SIG-M5 treated with dmso at 0.1 percent for 504 hours (cell line): ENCODE data around the gene MLLT10.
A peak's percentile ranks its signal among the peaks of the same experiment; 100 is the strongest.
"Not testable (repeated sequence)": the region's sequence is repeated elsewhere in the genome, so short reads cannot be mapped to it uniquely, and the experiment has no call there.

ENCODE experiments used
- DNase-seq: peaks from one replicate; lab custom pipeline; 2025; ENCODE audit not compliant: unreplicated experiment; lab: John Stamatoyannopoulos, UW

MLLT10 gene

DNA sequence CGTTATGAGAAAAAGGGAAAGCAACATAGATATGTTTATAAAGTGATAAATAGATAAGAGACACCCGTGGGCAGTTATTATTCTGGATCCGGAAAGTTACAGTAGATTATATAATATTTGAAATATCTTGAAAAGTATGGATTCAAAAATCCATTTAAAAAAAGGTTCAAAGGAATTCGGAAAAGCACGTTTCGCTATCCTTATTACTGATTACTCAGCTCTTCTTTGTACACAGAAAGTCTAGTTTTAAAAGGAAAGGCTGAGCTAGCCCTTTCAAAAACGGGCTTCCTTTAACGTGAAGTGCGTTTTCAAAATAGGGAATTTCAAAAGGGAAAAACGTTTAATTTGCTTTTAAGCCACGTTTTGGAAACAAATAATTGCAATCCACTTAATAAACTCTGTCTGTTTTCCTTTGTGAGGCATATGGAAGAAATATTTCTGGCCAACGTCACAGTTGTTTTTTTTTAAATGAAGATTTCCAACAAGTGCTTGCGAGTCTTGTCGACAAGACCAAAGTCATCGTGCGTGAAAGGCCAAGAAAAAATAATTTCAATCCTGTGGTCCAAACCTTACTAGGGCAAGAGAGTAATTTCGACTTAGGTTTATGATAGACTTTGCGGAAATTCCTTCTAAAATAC lies 6.3 kb upstream of the MLLT10 start:
- DNase-seq, result no peak

DNA sequence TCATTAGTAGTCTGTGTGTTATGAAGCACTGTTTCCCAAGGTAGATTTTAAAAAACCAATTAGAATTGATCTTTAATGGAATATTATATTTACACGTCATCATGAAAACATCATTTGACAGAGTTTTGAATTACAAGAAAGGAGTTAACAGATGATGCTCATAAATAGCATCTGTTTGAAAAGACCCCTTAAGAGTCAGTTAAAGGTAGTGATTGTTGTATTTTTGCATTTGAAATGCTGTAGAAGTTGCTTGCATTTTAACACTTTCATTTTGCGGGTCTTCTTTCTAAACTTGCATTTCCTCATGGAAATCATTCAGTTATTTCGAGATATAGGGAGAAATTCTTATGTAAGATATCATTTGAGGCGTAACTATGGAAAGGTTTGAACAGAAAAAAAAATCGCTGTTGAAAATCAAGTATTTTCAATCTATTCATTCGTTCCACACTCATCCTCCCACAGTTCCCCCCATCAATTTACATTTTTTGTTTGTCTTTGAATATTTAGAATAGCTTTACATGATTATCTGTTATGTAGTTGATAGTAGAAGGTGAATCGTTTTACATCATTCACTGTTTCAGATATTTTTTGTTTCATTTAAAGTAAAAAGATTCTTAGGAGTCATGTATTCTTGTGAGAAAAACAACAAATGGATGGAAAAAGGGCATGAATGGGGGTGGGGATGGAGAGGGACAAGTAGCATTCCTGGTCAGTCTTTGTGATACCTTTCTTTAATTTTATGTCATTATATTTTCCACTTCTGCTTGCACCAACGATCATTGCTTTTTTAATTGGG lies 5.6 kb upstream of the MLLT10 start:
- DNase-seq, result no peak

DNA sequence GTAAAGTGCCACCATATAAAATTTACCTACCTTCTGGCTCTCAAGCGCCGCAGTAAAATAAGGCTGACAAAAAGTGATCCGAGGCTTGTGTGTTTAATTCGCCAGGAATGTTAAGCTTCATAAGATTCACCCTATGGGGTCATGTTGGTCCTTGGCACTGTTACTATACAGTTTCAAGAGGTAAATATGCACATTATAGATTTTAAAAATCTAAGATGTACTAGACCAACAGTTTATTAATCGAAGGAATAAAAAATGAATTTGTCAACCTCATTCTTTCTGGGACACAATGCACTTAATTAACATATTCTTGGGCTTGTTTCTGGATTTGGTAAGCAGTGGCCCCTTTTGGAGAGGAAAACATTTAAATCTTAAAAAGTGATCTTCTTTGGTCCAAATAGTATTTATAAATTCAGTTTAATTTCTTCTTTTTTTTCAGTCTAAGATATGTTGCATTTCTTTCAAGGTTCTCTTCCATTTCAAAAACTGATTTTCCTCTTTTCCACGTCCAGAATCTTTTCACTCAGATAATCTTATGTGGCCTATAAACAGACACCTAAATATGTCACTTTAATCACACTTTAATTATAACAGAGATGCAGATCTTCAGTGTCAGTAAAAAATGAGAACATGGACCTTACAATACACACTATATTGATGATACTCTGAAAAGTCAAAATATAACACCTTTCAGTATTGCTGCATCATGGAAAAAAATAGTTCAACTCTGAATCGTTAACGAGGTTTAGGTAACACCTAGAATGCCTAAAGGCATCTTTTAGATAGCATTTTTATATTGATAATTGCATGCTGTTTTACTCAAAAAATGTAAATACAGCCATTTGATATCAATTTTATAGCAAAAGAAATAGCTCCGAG lies 4.8 kb upstream of the MLLT10 start:
- DNase-seq, result no peak

DNA sequence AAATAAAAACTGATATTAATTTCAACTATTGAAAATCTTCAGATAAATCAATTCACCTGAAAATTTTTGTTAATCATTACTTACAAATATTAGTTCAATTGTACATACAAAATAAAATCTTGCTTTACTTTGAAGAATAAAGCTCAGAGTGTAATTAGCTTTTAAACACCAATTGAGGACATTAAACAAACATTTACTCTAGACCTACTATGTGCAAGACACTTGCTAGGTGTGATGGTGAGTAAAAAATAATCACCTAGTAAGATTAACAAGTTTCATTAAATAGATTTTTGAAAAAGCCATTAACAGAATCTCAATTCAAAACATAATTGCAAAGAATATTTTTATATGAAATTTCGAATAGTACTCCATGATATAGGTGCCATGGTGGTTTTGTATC lies 3.9 kb upstream of the MLLT10 start:
- no peak for DNase-seq

DNA sequence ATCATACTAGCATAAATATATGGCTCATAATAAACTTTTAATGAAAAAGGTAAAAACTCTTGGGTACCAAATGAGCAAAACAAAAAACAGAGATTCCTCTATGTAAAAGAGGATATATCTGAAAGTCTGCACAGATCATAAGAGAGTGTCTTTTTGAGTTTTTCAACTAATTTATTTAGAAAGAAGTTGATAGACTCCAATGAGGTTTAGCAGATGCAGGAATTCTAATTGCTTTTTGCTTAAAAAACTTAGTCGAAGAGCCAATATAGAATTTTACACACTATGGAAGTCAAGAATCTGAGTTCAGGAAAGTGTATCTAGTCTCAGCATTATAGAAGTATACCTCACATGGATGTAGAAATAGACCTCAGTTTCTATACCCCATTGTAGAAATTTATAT lies 3.4 kb upstream of the MLLT10 start:
- no peak for DNase-seq

DNA sequence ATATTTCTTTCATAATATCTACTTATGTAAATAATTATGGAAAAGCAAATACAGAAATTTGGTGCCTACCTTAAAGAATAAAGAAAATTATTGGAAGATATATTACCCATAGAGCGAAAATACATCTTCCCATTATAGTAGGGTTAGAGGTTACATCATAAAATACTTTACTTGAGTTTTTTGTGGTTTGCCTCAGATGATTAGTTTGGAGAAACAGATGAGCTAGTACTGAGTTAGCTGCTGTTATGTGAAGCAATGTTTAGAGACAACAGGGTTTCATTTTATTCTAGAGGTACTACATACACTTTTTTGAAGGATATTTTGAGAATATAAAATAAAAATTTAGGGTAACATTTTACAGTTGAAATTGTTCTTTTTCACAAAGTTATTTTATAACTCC lies 2.9 kb upstream of the MLLT10 start:
- peak; percentile 61 for DNase-seq

DNA sequence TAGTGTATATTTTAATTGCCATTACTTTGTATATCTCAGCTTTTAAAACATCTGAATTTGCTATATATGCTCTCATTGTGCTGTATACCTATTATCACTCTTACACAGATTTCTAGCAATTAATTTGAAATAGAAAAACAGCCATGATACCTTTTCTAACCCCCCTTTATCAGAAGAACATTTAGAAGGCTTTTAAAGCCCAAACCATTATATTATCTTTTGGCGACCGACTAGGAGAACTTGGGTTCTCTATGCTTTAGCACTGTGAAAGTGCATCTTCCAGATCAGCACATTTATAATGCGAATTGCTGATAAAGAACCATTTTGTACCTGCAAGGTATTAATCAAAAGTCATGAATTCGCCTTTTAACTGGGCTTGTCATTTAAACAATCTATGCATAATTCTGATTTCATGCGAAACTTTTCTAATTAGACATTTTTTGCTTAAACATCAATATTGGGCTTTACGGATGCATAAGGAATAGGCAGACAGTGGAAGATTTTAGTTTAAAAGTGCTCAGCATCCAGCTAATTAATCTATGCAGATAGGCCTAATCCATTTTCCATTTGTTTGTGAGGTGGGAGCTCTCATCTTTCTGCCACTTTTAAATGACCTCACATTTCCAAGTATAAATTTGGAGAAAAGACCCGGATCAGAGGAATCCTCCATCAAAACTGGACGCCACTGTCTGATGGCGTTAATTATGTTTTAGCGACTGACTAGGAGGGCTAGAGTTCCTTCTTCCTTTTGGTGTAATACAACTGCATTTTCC lies 1.2 kb upstream of the MLLT10 start:
- DNase-seq, result no peak

DNA sequence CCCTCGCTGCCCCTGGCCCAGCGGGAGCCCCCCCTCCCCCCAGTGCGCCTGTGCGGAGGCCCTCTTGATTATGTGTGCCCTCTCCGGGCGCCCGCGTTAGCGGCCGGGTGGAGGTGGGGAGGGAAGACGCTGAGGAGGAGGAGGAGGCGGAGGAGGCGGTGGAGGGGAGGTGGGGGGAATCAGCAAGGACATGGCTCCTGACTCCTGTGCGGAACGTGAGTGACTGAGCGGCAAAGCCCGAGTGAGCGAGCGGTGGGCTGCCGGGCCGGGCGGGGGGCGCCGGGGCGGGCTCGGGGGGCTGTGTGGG lies 201 bp downstream of the MLLT10 start:
- DNase-seq, result no peak

DNA sequence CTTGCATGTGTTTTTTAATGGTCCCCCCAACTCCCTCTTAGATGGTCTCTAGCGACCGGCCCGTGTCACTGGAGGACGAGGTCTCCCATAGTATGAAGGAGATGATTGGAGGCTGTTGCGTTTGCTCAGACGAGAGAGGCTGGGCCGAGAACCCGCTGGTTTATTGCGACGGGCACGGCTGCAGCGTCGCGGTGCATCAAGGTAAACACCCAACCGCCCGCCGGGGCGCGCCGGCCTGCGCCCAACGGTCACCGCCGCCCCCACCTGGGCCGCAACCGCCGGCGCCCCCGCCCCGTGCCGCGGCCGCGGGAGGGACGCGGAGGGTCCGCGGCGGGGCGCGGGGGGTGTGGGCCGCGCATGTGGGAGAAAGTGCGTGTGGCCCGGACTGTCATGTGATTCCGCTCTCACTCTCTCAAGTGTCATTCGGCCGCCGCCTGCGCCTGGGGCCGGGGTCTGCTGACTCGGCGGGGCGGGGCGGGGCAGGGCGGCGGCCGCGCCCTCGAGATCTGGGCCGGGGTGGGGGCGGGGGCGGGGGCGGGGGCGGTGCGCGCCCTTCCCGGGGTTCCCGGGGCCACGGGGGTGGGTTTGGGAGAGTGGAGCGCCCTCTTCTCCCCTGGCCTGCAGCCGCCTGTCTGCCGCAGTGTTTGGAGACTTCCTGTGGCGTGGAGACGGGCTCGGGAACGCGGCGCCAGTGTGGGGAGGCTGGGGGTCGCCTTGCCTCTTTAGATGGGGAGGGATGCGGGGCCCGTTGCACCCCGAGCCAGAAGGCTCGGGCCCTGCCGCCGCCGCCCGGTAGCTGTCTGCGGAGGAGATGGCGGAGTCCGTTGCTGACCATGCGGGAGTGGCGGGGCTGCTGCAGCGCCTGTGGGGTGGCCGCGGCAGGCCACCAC lies 817 bp downstream of the MLLT10 start:
- DNase-seq, result peak; percentile 41

DNA sequence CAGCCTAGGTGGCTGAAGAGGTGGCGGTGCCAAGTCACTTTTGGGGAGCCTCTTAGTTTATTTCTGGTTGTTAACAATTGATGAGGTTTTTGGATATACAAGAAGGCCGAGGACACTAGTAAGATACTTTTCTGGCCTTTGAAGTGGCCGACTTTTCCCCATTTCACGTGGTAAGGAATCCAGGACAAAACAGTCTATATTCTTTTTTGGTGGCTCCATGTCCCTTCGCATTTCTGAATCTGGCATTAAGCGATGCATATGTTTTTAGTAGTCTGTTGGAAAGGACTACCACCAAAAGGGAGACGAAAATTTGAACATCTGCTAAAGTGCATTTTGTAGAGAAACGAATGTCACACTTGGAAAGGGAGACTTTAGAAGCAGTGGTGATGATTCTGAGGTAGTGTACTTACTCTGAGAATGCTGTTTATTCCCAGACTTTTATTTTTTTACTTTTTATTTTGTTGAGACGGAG lies 1.5 kb downstream of the MLLT10 start:
- DNase-seq, result no peak

DNA sequence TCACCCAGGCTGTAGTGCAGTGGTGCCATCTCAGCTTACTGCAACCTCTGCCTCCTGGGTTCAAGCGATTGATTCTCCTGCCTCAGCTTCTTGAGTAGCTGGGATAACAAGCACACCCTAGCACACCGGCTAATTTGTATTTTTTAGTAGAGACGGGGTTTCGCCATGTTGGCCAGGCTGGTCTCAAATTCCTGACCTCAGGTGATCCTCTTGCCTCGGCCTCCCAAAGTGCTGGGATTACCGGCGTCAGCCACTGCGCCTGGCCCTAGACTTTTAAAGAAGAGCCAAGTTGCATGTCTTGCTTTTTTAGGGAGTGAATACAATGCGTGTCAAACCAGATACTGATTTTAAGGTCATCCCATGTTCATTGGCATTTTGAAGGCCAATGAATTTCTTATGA lies 1.9 kb downstream of the MLLT10 start:
- DNase-seq, result not testable (repeated sequence)

DNA sequence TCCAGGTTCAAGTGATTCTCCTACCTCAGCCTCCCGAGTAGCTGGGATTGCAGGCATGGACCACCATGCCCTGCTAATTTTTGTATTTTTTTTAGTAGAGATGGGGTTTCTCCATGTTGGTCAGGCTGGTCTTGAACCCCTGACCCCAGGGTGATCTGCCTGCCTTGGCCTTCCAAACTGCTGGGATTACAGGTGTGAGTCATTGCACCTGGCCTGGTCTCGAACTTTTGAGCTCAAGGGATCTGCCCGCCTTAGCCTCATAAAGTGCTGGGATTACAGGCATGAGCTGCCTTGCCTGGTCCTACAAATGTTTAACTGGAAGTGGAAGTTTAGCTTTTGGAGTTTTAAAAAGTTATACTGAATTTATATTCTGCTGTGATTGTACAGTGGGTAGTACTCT lies 2.8 kb downstream of the MLLT10 start:
- no peak for DNase-seq

DNA sequence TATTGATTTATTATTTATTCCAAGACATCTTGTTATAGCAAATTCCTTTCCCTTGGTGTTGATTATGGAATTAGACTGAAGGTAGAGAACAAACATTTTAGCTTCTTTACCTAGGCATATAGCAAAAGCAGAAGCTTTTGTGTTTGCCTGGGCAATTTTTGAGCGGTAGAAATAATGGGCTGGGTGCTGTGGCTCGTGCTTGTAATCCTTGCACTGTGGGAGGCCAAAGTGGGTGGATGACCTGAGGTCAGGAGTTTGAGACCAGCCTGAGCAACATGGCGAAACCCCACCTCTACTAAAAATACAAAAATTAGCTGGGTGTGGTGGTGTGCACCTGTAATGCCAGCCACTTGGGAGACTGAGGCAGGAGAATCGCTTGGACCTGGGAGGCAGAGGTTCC lies 6.7 kb downstream of the MLLT10 start:
- DNase-seq, result not testable (repeated sequence)

DNA sequence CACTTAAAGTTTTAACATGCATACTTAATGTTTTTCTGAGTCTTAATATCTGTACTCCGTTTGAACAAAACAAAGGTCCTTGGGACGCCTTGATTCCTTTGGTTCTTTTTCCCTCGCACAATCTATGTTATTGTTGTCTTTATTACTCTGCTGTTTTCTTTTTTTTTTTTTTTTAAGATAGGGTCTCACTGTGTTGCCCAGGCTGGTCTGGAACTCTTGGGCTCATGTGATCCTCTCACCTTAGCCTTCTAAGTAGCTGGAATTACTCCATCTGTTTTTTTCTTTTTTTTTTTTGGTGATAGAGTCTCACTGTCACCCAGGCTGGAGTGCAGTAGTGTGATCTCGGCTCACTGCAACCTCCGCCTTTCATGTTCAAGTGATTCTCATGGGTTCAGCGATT lies 13.2 kb downstream of the MLLT10 start:
- no peak for DNase-seq

DNA sequence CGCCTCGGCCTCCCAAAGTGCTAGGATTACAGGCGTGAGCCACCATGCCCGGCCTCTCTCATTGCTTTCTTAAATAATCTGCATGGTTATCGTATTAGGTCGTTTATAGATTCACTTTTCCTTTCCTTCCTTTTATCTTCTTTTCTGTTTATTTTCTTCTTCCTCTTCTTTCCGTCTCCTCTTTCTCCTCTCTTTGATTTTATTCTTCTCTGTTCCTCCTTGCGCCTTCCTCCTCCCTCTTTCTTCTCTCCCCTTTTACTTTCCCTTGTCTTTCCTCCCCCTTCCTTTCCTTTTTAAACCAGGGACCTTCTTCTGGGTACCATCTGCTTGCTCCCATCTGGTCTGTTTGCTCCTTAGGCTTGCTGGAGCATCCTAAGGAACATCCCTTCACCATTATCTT lies 18.6 kb downstream of the MLLT10 start:
- no peak for DNase-seq

DNA sequence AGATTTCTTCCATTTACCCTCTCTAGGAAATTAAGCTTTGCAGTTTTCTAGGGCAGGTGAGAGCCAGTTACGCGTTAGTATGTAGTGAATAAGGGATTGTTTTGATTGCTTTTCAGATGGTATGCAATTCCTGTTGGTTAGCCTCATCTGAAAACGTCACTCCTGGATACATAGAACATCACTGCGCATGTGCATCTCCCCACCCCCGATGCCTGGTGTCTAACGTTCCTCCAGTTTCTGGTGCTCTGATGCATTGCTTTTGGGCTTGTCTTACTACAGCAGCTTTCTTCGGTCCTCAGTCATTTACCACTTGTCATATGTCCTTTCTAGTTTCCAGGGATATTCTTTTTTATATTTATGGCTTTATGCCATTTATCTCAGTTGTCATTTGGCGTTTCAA lies 22.5 kb downstream of the MLLT10 start:
- DNase-seq, result no peak

DNA sequence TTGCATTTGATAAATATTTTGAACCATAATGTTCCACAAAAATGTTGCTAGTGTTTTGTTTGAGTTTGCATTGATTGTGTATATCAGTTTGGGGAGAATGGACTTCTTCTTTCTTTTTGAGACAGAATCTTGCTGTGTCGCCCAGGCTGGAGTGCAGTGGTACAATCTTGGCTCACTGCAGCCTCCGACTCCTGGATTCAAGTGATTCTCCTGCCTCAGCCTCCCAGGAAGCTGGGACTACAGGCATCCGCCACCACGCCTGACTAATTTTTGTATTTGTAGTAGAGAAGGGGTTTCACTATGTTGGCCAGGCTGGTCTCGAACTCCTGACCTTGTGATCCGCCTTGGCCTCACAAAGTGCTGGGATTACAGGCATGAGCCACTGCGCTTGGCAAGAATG lies 25.0 kb downstream of the MLLT10 start:
- DNase-seq, result not testable (repeated sequence)

DNA sequence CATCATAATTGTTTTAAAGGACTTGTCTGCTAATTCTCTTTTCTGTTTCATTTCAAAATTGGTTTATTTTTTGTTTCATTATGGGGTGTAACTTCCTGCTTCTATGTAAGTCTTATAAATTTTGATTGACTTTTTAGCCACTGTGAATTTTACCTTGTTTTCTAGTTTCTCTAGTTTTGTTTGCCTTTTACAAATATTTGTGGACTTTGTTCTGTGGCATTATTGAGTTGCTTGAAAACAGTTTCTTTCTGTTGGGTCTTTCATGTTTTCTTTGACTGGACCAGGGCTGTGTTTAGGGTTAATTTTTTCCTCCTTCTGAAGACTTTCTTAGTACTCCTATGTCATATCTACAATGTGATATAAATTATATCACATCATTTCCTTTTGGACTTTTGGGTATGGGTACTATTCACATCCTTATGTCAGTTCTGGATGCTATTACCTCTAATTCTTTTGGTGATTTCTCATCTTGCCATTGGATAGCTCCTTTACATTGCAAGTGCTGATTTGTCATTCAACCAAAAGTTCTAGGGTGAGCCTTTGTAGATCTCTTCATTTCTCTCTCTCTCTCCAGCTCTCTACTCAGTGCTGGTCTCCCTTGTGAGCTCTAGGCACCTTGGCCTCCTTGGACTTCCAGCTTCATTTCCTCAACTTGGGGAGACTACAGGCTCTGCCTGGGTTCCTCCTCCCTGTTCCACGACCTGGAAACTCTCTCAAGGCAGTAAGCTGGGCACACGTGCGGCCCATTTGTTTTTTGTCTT lies 36.9 kb downstream of the MLLT10 start:
- DNase-seq, result no peak

DNA sequence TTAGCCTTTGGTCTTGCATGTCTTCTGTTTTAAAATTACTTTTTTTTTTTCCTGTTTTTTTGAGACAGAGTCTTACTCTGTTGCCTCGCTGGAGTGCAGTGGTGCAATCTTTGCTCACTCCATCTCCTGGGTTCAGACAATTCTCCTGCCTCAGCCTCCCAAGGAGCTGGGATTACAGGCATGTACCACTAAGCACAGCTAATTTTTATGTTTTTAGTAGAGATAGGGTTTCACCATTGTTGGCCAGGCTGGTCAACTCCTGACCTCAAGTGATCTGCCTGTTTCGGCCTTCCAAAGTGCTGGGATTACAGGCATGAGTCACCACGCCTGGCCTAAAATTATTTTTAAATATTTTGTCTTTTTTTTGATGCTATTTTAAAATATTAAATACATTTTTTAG lies 38.5 kb downstream of the MLLT10 start:
- no peak for DNase-seq
